K562 (cell line): Measurements from ENCODE around the gene GTPBP2. TPM values are rescaled to one million over a fixed set of nuclear protein-coding genes. Genes with fewer than 3 reads are reported as not detected.

Source experiments
- ATAC-seq: fragments of 200-7000 bp; cut with Tn5 transposase; 3 replicates; pipeline ENCODE4 v1.9.1; 2020; ENCODE audit warnings: moderate library complexity
- BruUV-seq: library from RNA; stranded (reverse); fragments of 400-500 nt; replicated peaks from 2 replicates; lab custom pipeline; 2021; lab: Mats Ljungman, UMichigan
- CTCF ChIA-PET: fragments of 300-600 bp; formaldehyde crosslinking; extraction: SDS; loops from one replicate; lab custom pipeline; 2021; ENCODE audit warnings: low intra/inter-chr PET ratio; lab: Yijun Ruan, JAX
- POLR2A ChIA-PET: fragments of 300-600, 350-650 bp; sonication (Branson Sonifier 250); formaldehyde crosslinking; extraction: SDS; loops from one replicate; lab custom pipeline; 2021; ENCODE audit warnings: antibody characterized with exemption, inconsistent platforms; lab: Yijun Ruan, JAX
- DNase-seq, 4 experiments: peaks; one replicate each; pipeline versions ENCODE4 v3.0.0 to v3.0.0-alpha.2; 2011 to 2018; ENCODE audit warnings: low spot score in 3 of 4, mixed read lengths in 3 of 4; ENCODE audit errors: extremely low read depth in 1 of 4
- FAIRE-seq: peaks from 2 replicates; lab custom pipeline; 2011; peaks lifted over from hg19 to GRCh38; lab: Jason Lieb, UNC
- H2AFZ ChIP-seq: 2 replicates; pipeline ENCODE4 v1.6.0; 2011; ENCODE audit warnings: low read depth, low read length, control low read depth, inconsistent platforms
- H3K27ac ChIP-seq: fragments of 200-600 bp; 3 replicates; pipeline ENCODE4 v1.8.0; 2011; ENCODE audit warnings: low read depth, mild to moderate bottlenecking, control low read depth, inconsistent platforms, low read length, moderate library complexity, mixed read lengths; ENCODE audit errors: extremely low read depth
- H3K27me3 ChIP-seq, 2 experiments: fragments of 300-600 bp in 1 of 2; 2 replicates in 1 of 2; 3 replicates in 1 of 2; pipeline versions ENCODE4 v1.6.0 to v1.8.0; 2011; ENCODE audit warnings: inconsistent platforms in 2 of 2, low read length in 2 of 2, mild to moderate bottlenecking in 1 of 2, mixed read lengths in 1 of 2, moderate library complexity in 1 of 2; ENCODE audit not compliant: control insufficient read depth in 2 of 2, insufficient read depth in 2 of 2
- H3K36me3 ChIP-seq: fragments of 300-600 bp; 3 replicates; pipeline ENCODE4 v1.8.0; 2011; ENCODE audit warnings: mild to moderate bottlenecking, low read length, inconsistent platforms; ENCODE audit not compliant: control insufficient read depth, insufficient read depth
- H3K4me1 ChIP-seq, 2 experiments: fragments of 200-600 bp in 1 of 2; replicated peaks in 1 of 2; 2 replicates in 1 of 2; 3 replicates in 1 of 2; pipeline versions ENCODE4 v1.5.1 to v1.8.0; 2011; ENCODE audit warnings: inconsistent platforms in 2 of 2, low read length in 2 of 2, mild to moderate bottlenecking in 1 of 2, mixed read lengths in 1 of 2, moderate library complexity in 1 of 2; ENCODE audit not compliant: control insufficient read depth in 2 of 2, insufficient read depth in 2 of 2
- H3K4me2 ChIP-seq: 2 replicates; pipeline ENCODE4 v1.6.1; 2011; ENCODE audit warnings: low read length, control low read depth, inconsistent platforms, mixed read lengths; ENCODE audit not compliant: insufficient read depth
- H3K4me3 ChIP-seq: fragments of 200-600 bp; sonication (generic), shearing (Covaris generic); 2 replicates; pipeline ENCODE4 v1.5.1; 2016; ENCODE audit warnings: control low read depth, inconsistent platforms
- H3K79me2 ChIP-seq: fragments of 200-600 bp; 3 replicates; pipeline ENCODE4 v1.8.0; 2011; ENCODE audit warnings: low read length, inconsistent platforms; ENCODE audit not compliant: control insufficient read depth, insufficient read depth
- H3K9ac ChIP-seq, 2 experiments: 2 replicates each; pipeline versions ENCODE4 v1.6.0 to v1.6.1; 2011; ENCODE audit warnings: low read depth in 2 of 2, low read length in 2 of 2, control low read depth in 1 of 2, inconsistent platforms in 1 of 2, mild to moderate bottlenecking in 1 of 2, mixed read lengths in 1 of 2; ENCODE audit not compliant: insufficient read depth in 1 of 2
- H3K9me1 ChIP-seq: one replicate; pipeline ENCODE4 v1.6.0; 2011; ENCODE audit warnings: inconsistent platforms, mild to moderate bottlenecking, low read length, moderate library complexity; ENCODE audit not compliant: control insufficient read depth, insufficient read depth
- H3K9me3 ChIP-seq: replicated peaks from 2 replicates; pipeline ENCODE4 v1.5.1; 2011; ENCODE audit warnings: low read depth, low read length, inconsistent platforms; ENCODE audit not compliant: control insufficient read depth, insufficient read depth
- H4K20me1 ChIP-seq: replicated peaks from 2 replicates; pipeline ENCODE4 v1.6.1; 2011; ENCODE audit warnings: low read length, inconsistent platforms, mixed read lengths; ENCODE audit not compliant: control insufficient read depth, insufficient read depth
- HNRNPLL ChIP-seq: fragments of 200-400 bp; formaldehyde crosslinking; IDR thresholded peaks from 2 replicates; pipeline ENCODE4 v1.6.1; 2017; ENCODE audit warnings: low read length, low read depth, mild to moderate bottlenecking; ENCODE audit not compliant: poor library complexity, severe bottlenecking
- KLF10 ChIP-seq: fragments of 250-450 bp; sonication (Bioruptor Pico); IDR thresholded peaks from 2 replicates; pipeline ENCODE4 v1.6.1; 2021; ENCODE audit warnings: matching md5 sums
- MEF2A ChIP-seq: IDR thresholded peaks from 2 replicates; pipeline ENCODE4 v1.6.1; 2011; ENCODE audit warnings: low read depth, mild to moderate bottlenecking, low read length, moderate library complexity; ENCODE audit not compliant: control insufficient read depth
- MXI1 ChIP-seq: IDR thresholded peaks from 2 replicates; pipeline ENCODE4 v1.6.1; 2011; ENCODE audit warnings: low read depth, mild to moderate bottlenecking, improper control_type of control experiment, low read length
- NR4A1 ChIP-seq, 2 experiments: fragments of 250-450 bp in 1 of 2; fragments of 450-650 bp in 1 of 2; sonication (Bioruptor Pico) in 1 of 2; IDR thresholded peaks; 2 replicates each; pipeline versions ENCODE4 v1.4.0 to v1.6.1; 2016 to 2020; ENCODE audit warnings: mild to moderate bottlenecking in 2 of 2, missing compliant biosample characterization in 1 of 2, missing genetic modification characterization in 1 of 2, moderate library complexity in 1 of 2
- POLR2G ChIP-seq: fragments of 200-400 bp; formaldehyde crosslinking; IDR thresholded peaks from 2 replicates; pipeline ENCODE4 v1.6.1; 2017; ENCODE audit warnings: low read depth, mild to moderate bottlenecking, antibody characterized with exemption, low read length, moderate library complexity
- RBFOX2 ChIP-seq: fragments of 200-400 bp; formaldehyde crosslinking; IDR thresholded peaks from 2 replicates; pipeline ENCODE4 v1.6.1; 2017; ENCODE audit warnings: low read depth, mild to moderate bottlenecking, low read length, moderate library complexity
- SMARCC2 ChIP-seq: fragments of 450-650 bp; IDR thresholded peaks from 2 replicates; pipeline ENCODE4 v1.6.1; 2017; ENCODE audit warnings: antibody characterized with exemption, moderate library complexity, mild to moderate bottlenecking, low read depth
- THAP12 ChIP-seq: fragments of 250-450 bp; sonication (Bioruptor Pico); IDR thresholded peaks from 2 replicates; pipeline ENCODE4 v1.9.0; 2021; ENCODE audit warnings: mild to moderate bottlenecking, inconsistent platforms
- ZNF12 ChIP-seq: sonication (generic); formaldehyde crosslinking; IDR thresholded peaks from 2 replicates; pipeline ENCODE4 v1.4.0; 2020; ENCODE audit warnings: mild to moderate bottlenecking, missing genetic modification reagents
- WGBS: fragments of 100-300 bp; shearing (Covaris generic); methylation state at CpG from one replicate; pipeline ENCODE4 v1.1.6; 2016; ENCODE audit warnings: low coverage, mixed read lengths; ENCODE audit not compliant: insufficient coverage; ENCODE audit errors: missing lambda C conversion rate; 5-methylcytosine and 5-hydroxymethylcytosine counted together
- in situ Hi-C: fragments of 300-500 bp; cut with MboI; formaldehyde crosslinking; loops from 4 replicates; pipeline ENCODE4 v1.15.0; 2018; ENCODE audit warnings: inconsistent platforms, mixed read lengths
- intact Hi-C: fragments of 100-400 bp; cut with micrococcal nuclease; formaldehyde crosslinking; loops from 2 replicates; pipeline ENCODE4 v1.14.2; 2022
- polyA plus RNA-seq, 8 experiments: library from polyadenylated mRNA; depleted of rRNA in 4 of 8; stranded (reverse) in 5 of 8; unstranded in 3 of 8; fragments of >200 nt; fragmentation: Nextera tagmentation in 2 of 8; fragmentation: Illumina TruSeq in 1 of 8; extraction: Ambion mirVana in 2 of 8; extraction: Trizol in 1 of 8; gene quantifications; 2 replicates each; pipeline versions ENCODE4 v1.2.1 to v1.2.3, GENCODE V29; 2011 to 2014; ENCODE audit warnings: inconsistent platforms in 1 of 8, missing spikeins in 1 of 8
- total RNA-seq, 7 experiments: library from RNA; depleted of rRNA in 6 of 7; stranded (reverse); fragments of >200 nt in 6 of 7; fragmentation: Illumina TruSeq in 2 of 7; extraction: Trizol in 2 of 7; gene quantifications; 2 replicates each; pipeline versions ENCODE4 v1.2.1 to v1.2.3, GENCODE V29; 2011 to 2021; ENCODE audit warnings: low replicate concordance in 1 of 7
- TF ChIP-seq, protein P1 (sequence below): sonication (generic); formaldehyde crosslinking; IDR thresholded peaks from 2 replicates; pipeline ENCODE4 v1.8.1; 2023; ENCODE audit warnings: mild to moderate bottlenecking, missing genetic modification reagents

Gene GTPBP2
- total and polyA plus RNA-seq, 9 of the 15 experiments (the other 6 are each of a cell fraction or from before 2014, with no cell fraction given), result 48.4 to 196 (median 111) TPM

- H3K9me1 ChIP-seq, result peaks cover 13% of the 10 kb centered on the region
- H3K9me3 ChIP-seq, result no peaks in the 10 kb centered on the region
- no peak for FAIRE-seq
- DNase-seq, result no peak
- POLR2A ChIA-PET, result interaction anchor here (0.6 to 6.2 kb wide), 6 partner anchors 8 to 81 kb away, joined by 3 to 53 read pairs (median 5); no protein-coding TSS in a partner anchor
- intact Hi-C loops, result no loop called here
- TF ChIP-seq RBFOX2 (peak; percentile 42), MXI1 (no peak), NR4A1 (CRISPR knock-in tag; IDR thresholded peaks at IDR 0.05) (no peak), NR4A1 (tag; IDR thresholded peaks at IDR 0.05) (no peak), ZNF12 (CRISPR knock-in tag) (no peak), HNRNPLL (peak; percentile 18), THAP12 (no peak), SMARCC2 (no peak), POLR2G (0 out of 2 replicates have a peak, but pooled peaks have one; percentile 9), KLF10 (CRISPR knock-in tag) (no peak), MEF2A (no peak)
- TF ChIP-seq, protein P1, sequence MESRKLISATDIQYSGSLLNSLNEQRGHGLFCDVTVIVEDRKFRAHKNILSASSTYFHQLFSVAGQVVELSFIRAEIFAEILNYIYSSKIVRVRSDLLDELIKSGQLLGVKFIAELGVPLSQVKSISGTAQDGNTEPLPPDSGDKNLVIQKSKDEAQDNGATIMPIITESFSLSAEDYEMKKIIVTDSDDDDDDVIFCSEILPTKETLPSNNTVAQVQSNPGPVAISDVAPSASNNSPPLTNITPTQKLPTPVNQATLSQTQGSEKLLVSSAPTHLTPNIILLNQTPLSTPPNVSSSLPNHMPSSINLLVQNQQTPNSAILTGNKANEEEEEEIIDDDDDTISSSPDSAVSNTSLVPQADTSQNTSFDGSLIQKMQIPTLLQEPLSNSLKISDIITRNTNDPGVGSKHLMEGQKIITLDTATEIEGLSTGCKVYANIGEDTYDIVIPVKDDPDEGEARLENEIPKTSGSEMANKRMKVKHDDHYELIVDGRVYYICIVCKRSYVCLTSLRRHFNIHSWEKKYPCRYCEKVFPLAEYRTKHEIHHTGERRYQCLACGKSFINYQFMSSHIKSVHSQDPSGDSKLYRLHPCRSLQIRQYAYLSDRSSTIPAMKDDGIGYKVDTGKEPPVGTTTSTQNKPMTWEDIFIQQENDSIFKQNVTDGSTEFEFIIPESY (CRISPR knock-in tag), result peak; percentile 7; the same call in 1 of the 2 replicates
- H3K9ac ChIP-seq, result peak overlapping the region in 1 of 2 experiments; percentile 42; a peak in 2 of 4 replicates
- H3K27ac ChIP-seq, result no peak overlapping the region
- WGBS, result 96% methylated on average over 10 of the region's 10 CpGs
- no peak overlapping the region for H3K4me3 ChIP-seq
- H3K4me1 ChIP-seq, result peaks cover 16% of the 10 kb centered on the region in 2 experiments
- no peak overlapping the region for H2AFZ ChIP-seq
- no TSS peak for BruUV-seq
- H4K20me1 ChIP-seq, result 0 out of 2 replicates have a peak, but pooled peaks cover 7% of the 10 kb centered on the region
- no peak for ATAC-seq
- CTCF ChIA-PET, result no interaction called here
- no peaks in the 10 kb centered on the region for H3K27me3 ChIP-seq
- H3K36me3 ChIP-seq, result peaks cover 79% of the 10 kb centered on the region
- peaks cover 31% of the 10 kb centered on the region for H3K79me2 ChIP-seq
- H3K4me2 ChIP-seq, result no peak overlapping the region
- in situ Hi-C loops, result no loop called here
Measured at GRCh38 chr6:43621836-43622180, 7.3 kb downstream of the GTPBP2 start.
